ENCODE data around the gene ATG4A. TPM values are rescaled to one million over a fixed set of nuclear protein-coding genes. Genes with fewer than 3 reads are reported as not detected.

Gene ATG4A
- polyA plus RNA-seq, 1 of the 3 experiments (the other 2 are of a cell fraction) = 4.1 TPM

DNA sequence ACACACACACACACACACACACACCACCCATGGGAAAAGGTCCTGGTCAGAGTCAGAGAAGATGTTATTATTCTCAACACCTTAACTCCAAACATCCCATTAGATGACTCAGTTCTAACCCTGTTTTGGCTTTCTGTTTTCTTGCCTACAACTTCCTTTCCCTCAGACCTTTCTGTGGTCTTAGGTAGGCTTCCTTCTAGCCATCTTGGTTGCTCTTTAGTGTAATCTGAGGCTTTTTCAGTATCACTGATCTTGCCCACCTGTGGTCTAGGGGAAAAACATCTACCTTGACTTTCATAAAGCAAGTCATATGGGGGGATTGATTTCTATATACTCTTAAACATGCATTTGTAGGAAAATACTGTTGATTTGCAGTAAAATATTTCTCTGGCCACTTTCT, 56.9 kb downstream of the ATG4A start:
- POLR2A ChIA-PET = no interaction called here

GRCh38 chrX:108156082-108156481, 64.5 kb downstream of the ATG4A start:
- POLR2A ChIA-PET = no interaction called here
- Histone ChIP-seq H3K27ac (ENCODE audit: low read depth in 2 of 2, low read length in 1 of 2) (no peak overlapping the region), H3K4me3 (ENCODE audit: low read depth in 2 of 2, low read length in 1 of 2) (no peak overlapping the region), H2AFZ (ENCODE audit: low read depth) (no peak overlapping the region), H3K4me2 (no peak overlapping the region), H3F3A (replicated peaks; ENCODE audit: insufficient read depth) (no peaks in the 10 kb centered on the region), H3K27me3 (ENCODE audit: insufficient read depth) (no peaks in the 10 kb centered on the region; the same call in 1 of the 2 replicates), H4K20me1 (ENCODE audit: insufficient read depth) (no peaks in the 10 kb centered on the region), H3K9ac (no peak overlapping the region), H3K4me1 (ENCODE audit: control insufficient read depth in 1 of 2, insufficient read depth in 2 of 2, low read depth in 1 of 2, low read length in 1 of 2) (no peaks in the 10 kb centered on the region), H3K9me2 (no peaks in the 10 kb centered on the region), H3K36me3 (replicated peaks in 1 of 2; ENCODE audit: control insufficient read depth in 1 of 2, insufficient read depth in 2 of 2, low read length in 1 of 2) (peaks cover 0 to 6% of the 10 kb centered on the region in 2 experiments), H3K9me3 (no peaks in the 10 kb centered on the region), H3K79me2 (ENCODE audit: insufficient read depth) (no peaks in the 10 kb centered on the region)
- CTCF ChIA-PET = no interaction called here
- 36% methylated on average over 1 of the region's 2 CpGs for WGBS (ENCODE audit: low lambda C conversion rate)
- DNase-seq = no peak
- no peak for TF ChIP-seq NRF1 (IDR thresholded peaks at IDR 0.05; ENCODE audit: low read depth, low read length)
- no peak for TF ChIP-seq SIN3A (IDR thresholded peaks at IDR 0.05; ENCODE audit: borderline replicate concordance, low read depth, low read length)
- no peak for TF ChIP-seq TAF1 (IDR thresholded peaks at IDR 0.05; ENCODE audit: borderline replicate concordance, low read depth, low read length)
- TF ChIP-seq USF1 (IDR thresholded peaks at IDR 0.05; ENCODE audit: borderline replicate concordance, low read depth) = no peak
- no peak for TF ChIP-seq CTCF (IDR thresholded peaks at IDR 0.05)
- TF ChIP-seq REST (IDR thresholded peaks at IDR 0.05; ENCODE audit: low read depth, low read length) = no peak

More for the DNA sequence above, 56.9 kb downstream of the ATG4A start:
- DNase-seq = no peak
- H4K20me1 ChIP-seq (ENCODE audit: insufficient read depth) = no peaks in the 10 kb centered on the region
- H3K9ac ChIP-seq = no peak overlapping the region
- no peaks in the 10 kb centered on the region for H3K9me2 ChIP-seq
- CTCF ChIA-PET = no interaction called here
- H3F3A ChIP-seq (replicated peaks; ENCODE audit: insufficient read depth) = no peaks in the 10 kb centered on the region
- no peaks in the 10 kb centered on the region for H3K27me3 ChIP-seq (ENCODE audit: insufficient read depth)
- no peaks in the 10 kb centered on the region for H3K9me3 ChIP-seq
- no peaks in the 10 kb centered on the region for H3K79me2 ChIP-seq (ENCODE audit: insufficient read depth)
- no peak overlapping the region for H3K27ac ChIP-seq (ENCODE audit: low read depth in 2 of 2, low read length in 1 of 2)
- H3K36me3 ChIP-seq (replicated peaks in 1 of 2; ENCODE audit: control insufficient read depth in 1 of 2, insufficient read depth in 2 of 2, low read length in 1 of 2) = peaks cover 0 to under 1% of the 10 kb centered on the region in 2 experiments
- H3K4me3 ChIP-seq (ENCODE audit: low read depth in 2 of 2, low read length in 1 of 2) = no peak overlapping the region
- no peaks in the 10 kb centered on the region for H3K4me1 ChIP-seq (ENCODE audit: control insufficient read depth in 1 of 2, insufficient read depth in 2 of 2, low read depth in 1 of 2, low read length in 1 of 2)
- no peak overlapping the region for H2AFZ ChIP-seq (ENCODE audit: low read depth)
- no peak overlapping the region for H3K4me2 ChIP-seq
- TF ChIP-seq REST (IDR thresholded peaks at IDR 0.05; ENCODE audit: low read depth, low read length) = no peak
- no peak for TF ChIP-seq TAF1 (IDR thresholded peaks at IDR 0.05; ENCODE audit: borderline replicate concordance, low read depth, low read length)
- no peak for TF ChIP-seq NRF1 (IDR thresholded peaks at IDR 0.05; ENCODE audit: low read depth, low read length)
- no peak for TF ChIP-seq MXI1 (IDR thresholded peaks at IDR 0.05; ENCODE audit: low read depth, low read length)
- no peak for TF ChIP-seq FOXJ3 (CRISPR knock-in tag; IDR thresholded peaks at IDR 0.05)
- no peak for TF ChIP-seq USF1 (IDR thresholded peaks at IDR 0.05; ENCODE audit: borderline replicate concordance, low read depth)
